ENCODE results near the gene CCNC.

DNA sequence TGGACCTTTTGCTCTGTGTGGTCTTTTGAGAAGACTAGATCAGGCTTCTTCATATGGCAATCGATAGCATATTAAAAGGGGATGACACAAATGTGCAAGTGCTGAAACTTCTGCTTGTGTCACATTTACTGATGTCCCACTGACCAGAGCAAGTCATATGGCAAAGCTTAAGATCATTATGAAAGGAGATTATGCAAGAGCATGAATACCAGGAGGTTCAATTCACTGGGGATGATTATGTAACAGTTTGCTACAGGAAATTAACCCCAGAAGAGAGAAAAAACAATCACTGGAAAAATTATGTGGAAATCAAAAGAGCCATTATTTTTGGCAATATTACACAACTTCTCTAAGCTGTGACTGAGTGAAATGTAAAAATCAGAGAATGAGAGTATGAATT is 24.4 kb upstream of the CCNC start:
- TF ChIP-seq, protein P1, sequence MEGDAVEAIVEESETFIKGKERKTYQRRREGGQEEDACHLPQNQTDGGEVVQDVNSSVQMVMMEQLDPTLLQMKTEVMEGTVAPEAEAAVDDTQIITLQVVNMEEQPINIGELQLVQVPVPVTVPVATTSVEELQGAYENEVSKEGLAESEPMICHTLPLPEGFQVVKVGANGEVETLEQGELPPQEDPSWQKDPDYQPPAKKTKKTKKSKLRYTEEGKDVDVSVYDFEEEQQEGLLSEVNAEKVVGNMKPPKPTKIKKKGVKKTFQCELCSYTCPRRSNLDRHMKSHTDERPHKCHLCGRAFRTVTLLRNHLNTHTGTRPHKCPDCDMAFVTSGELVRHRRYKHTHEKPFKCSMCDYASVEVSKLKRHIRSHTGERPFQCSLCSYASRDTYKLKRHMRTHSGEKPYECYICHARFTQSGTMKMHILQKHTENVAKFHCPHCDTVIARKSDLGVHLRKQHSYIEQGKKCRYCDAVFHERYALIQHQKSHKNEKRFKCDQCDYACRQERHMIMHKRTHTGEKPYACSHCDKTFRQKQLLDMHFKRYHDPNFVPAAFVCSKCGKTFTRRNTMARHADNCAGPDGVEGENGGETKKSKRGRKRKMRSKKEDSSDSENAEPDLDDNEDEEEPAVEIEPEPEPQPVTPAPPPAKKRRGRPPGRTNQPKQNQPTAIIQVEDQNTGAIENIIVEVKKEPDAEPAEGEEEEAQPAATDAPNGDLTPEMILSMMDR (IDR thresholded peaks at IDR 0.05; ENCODE audit: insufficient read depth, low read depth, low read length): no peak
- no peak for TF ChIP-seq EZH2 (IDR thresholded peaks at IDR 0.05; ENCODE audit: insufficient read depth, low read length)

All from astrocyte (in vitro differentiated cells and primary cell).